Activated naive CD4-positive, alpha-beta T cell treated with anti-CD3 and anti-CD28 coated beads, Interleukin-2, amount 10 ng/mL, durations not matched to agents 7 days and 5 days (primary cell): ENCODE results near the gene CRABP2.

Experiments
- CTCF ChIA-PET: fragments of 350-600 bp; sonication (Branson Sonifier 250); formaldehyde crosslinking; loops from one replicate; lab custom pipeline; 2021; ENCODE audit warnings: antibody characterized with exemption; lab: Charles Lee
- DNase-seq: peaks from one replicate; pipeline ENCODE4 v3.0.0-alpha.2; 2020
- H3K27ac Mint-ChIP-seq: one replicate; pipeline ENCODE4 v1.8.0; 2021; ENCODE audit warnings: mild to moderate bottlenecking, moderate library complexity, mixed read lengths
- H3K27me3 Mint-ChIP-seq: one replicate; pipeline ENCODE4 v1.8.0; 2021; ENCODE audit warnings: mild to moderate bottlenecking, mixed read lengths
- H3K36me3 Mint-ChIP-seq: one replicate; pipeline ENCODE4 v1.8.0; 2021; ENCODE audit warnings: mixed read lengths
- H3K4me1 Mint-ChIP-seq: one replicate; pipeline ENCODE4 v1.8.0; 2021; ENCODE audit warnings: mixed read lengths
- H3K4me3 Mint-ChIP-seq: one replicate; pipeline ENCODE4 v1.8.0; 2021; ENCODE audit warnings: mild to moderate bottlenecking, moderate library complexity, mixed read lengths
- H3K9me3 Mint-ChIP-seq: one replicate; pipeline ENCODE4 v1.8.0; 2021; ENCODE audit warnings: mixed read lengths

The CRABP2 gene

GRCh38 chr1:156711011-156711817 is 5.8 kb upstream of the CRABP2 start:
- no peak for DNase-seq
- Mint-ChIP-seq H3K27ac (no peak overlapping the region), H3K4me1 (peaks cover 14% of the 10 kb centered on the region), H3K9me3 (no peaks in the 10 kb centered on the region), H3K36me3 (peaks cover 12% of the 10 kb centered on the region), H3K4me3 (no peak overlapping the region), H3K27me3 (peaks cover 23% of the 10 kb centered on the region)
- CTCF ChIA-PET = interaction anchor here (0.8 to 6.0 kb wide), 11 partner anchors 9 to 103 kb away, joined by 3 to 28 read pairs (median 4); partner anchors contain the start of genes ISG20L2 and METTL25B

GRCh38 chr1:156709757-156710489 is 4.5 kb upstream of the CRABP2 start:
- DNase-seq = no peak
- peaks cover 24% of the 10 kb centered on the region for H3K4me1 Mint-ChIP-seq
- H3K4me3 Mint-ChIP-seq = no peak overlapping the region
- no peak overlapping the region for H3K27ac Mint-ChIP-seq
- H3K27me3 Mint-ChIP-seq = peaks cover 36% of the 10 kb centered on the region
- CTCF ChIA-PET = interaction anchor here (0.9 to 3.3 kb wide), 4 partner anchors 17 to 101 kb away, joined by 3 to 25 read pairs (median 3); partner anchors contain the start of genes ISG20L2 and METTL25B
- no peaks in the 10 kb centered on the region for H3K9me3 Mint-ChIP-seq
- H3K36me3 Mint-ChIP-seq = peaks cover 2% of the 10 kb centered on the region

- H3K9me3 Mint-ChIP-seq = no peaks in the 10 kb centered on the region
- CTCF ChIA-PET = interaction anchor here (1.1 to 12.1 kb wide), 3 partner anchors 16 to 49 kb away, joined by 3 to 237 read pairs (median 6); no protein-coding TSS in a partner anchor
- H3K4me3 Mint-ChIP-seq = no peak overlapping the region
- peaks cover 24% of the 10 kb centered on the region for H3K4me1 Mint-ChIP-seq
- no peak overlapping the region for H3K27ac Mint-ChIP-seq
- DNase-seq = no peak
- H3K27me3 Mint-ChIP-seq = peaks cover 45% of the 10 kb centered on the region
- H3K36me3 Mint-ChIP-seq = no peaks in the 10 kb centered on the region
Observed at GRCh38 chr1:156709031-156709430, 3.6 kb upstream of the CRABP2 start.

- Mint-ChIP-seq H3K36me3 (no peaks in the 10 kb centered on the region), H3K4me1 (peaks cover 24% of the 10 kb centered on the region), H3K9me3 (no peaks in the 10 kb centered on the region), H3K27me3 (peaks cover 53% of the 10 kb centered on the region), H3K4me3 (no peak overlapping the region), H3K27ac (no peak overlapping the region)
- DNase-seq = no peak
- CTCF ChIA-PET = interaction anchor here (1.1 to 12.1 kb wide), 4 partner anchors 17 to 152 kb away, joined by 3 to 237 read pairs (median 8); partner anchors contain the start of genes INSRR and NTRK1
Observed at GRCh38 chr1:156708218-156708661, 2.9 kb upstream of the CRABP2 start.

- Mint-ChIP-seq H3K27ac (no peak overlapping the region), H3K4me3 (no peak overlapping the region), H3K9me3 (no peaks in the 10 kb centered on the region), H3K36me3 (no peaks in the 10 kb centered on the region), H3K4me1 (peaks cover 24% of the 10 kb centered on the region), H3K27me3 (peaks cover 59% of the 10 kb centered on the region)
- no peak for DNase-seq
- CTCF ChIA-PET = interaction anchor here (0.7 to 12.1 kb wide), 12 partner anchors 8 to 183 kb away, joined by 3 to 237 read pairs (median 8); partner anchors contain the start of genes INSRR and NTRK1
Observed at GRCh38 chr1:156707417-156708217, 2.2 kb upstream of the CRABP2 start.

GRCh38 chr1:156706657-156707416 is 1.5 kb upstream of the CRABP2 start:
- DNase-seq = no peak
- H3K27ac Mint-ChIP-seq = peak overlapping the region; percentile 65
- CTCF ChIA-PET = interaction anchor here (0.6 to 12.1 kb wide), 18 partner anchors 8 to 184 kb away, joined by 3 to 237 read pairs (median 6); partner anchors contain the start of genes INSRR, NES and NTRK1
- no peaks in the 10 kb centered on the region for H3K9me3 Mint-ChIP-seq
- peaks cover 24% of the 10 kb centered on the region for H3K4me1 Mint-ChIP-seq
- peaks cover 67% of the 10 kb centered on the region for H3K27me3 Mint-ChIP-seq
- H3K36me3 Mint-ChIP-seq = no peaks in the 10 kb centered on the region
- H3K4me3 Mint-ChIP-seq = peak overlapping the region; percentile 77

- CTCF ChIA-PET = interaction anchor here (0.6 to 12.1 kb wide), 24 partner anchors 9 to 183 kb away, joined by 3 to 237 read pairs (median 4); partner anchors contain the start of genes INSRR, NES and NTRK1
- H3K27me3 Mint-ChIP-seq = peaks cover 72% of the 10 kb centered on the region
- no peaks in the 10 kb centered on the region for H3K36me3 Mint-ChIP-seq
- H3K4me1 Mint-ChIP-seq = peaks cover 24% of the 10 kb centered on the region
- peak overlapping the region; percentile 77 for H3K4me3 Mint-ChIP-seq
- H3K27ac Mint-ChIP-seq = no peak overlapping the region
- DNase-seq = peak; percentile 78
- H3K9me3 Mint-ChIP-seq = no peaks in the 10 kb centered on the region
Observed at GRCh38 chr1:156705918-156706656, 704 bp upstream of the CRABP2 start.

GRCh38 chr1:156704930-156705320 is 458 bp downstream of the CRABP2 start:
- Mint-ChIP-seq H3K4me3 (peak overlapping the region; percentile 15), H3K4me1 (peaks cover 27% of the 10 kb centered on the region), H3K36me3 (no peaks in the 10 kb centered on the region), H3K27me3 (peaks cover 84% of the 10 kb centered on the region), H3K27ac (no peak overlapping the region), H3K9me3 (no peaks in the 10 kb centered on the region)
- CTCF ChIA-PET = interaction anchor here (1.0 to 12.1 kb wide), 9 partner anchors 10 to 205 kb away, joined by 3 to 237 read pairs (median 8); no protein-coding TSS in a partner anchor
- no peak for DNase-seq

- Mint-ChIP-seq H3K4me1 (peaks cover 27% of the 10 kb centered on the region), H3K36me3 (no peaks in the 10 kb centered on the region), H3K27me3 (peaks cover 90% of the 10 kb centered on the region), H3K27ac (no peak overlapping the region), H3K4me3 (no peak overlapping the region), H3K9me3 (no peaks in the 10 kb centered on the region)
- CTCF ChIA-PET = interaction anchor here (1.0 to 12.1 kb wide), 5 partner anchors 11 to 205 kb away, joined by 3 to 237 read pairs (median 7); no protein-coding TSS in a partner anchor
- no peak for DNase-seq
Observed at GRCh38 chr1:156704166-156704711, 1.1 kb downstream of the CRABP2 start.

- Mint-ChIP-seq H3K27ac (no peak overlapping the region), H3K4me1 (peaks cover 27% of the 10 kb centered on the region), H3K9me3 (no peaks in the 10 kb centered on the region), H3K4me3 (no peak overlapping the region), H3K36me3 (no peaks in the 10 kb centered on the region), H3K27me3 (peaks cover 94% of the 10 kb centered on the region)
- no peak for DNase-seq
- CTCF ChIA-PET = interaction anchor here (1.0 to 12.1 kb wide), 6 partner anchors 12 to 80 kb away, joined by 3 to 237 read pairs (median 5); no protein-coding TSS in a partner anchor
Observed at GRCh38 chr1:156703741-156704140, 1.6 kb downstream of the CRABP2 start.

- peaks cover 27% of the 10 kb centered on the region for H3K4me1 Mint-ChIP-seq
- no peaks in the 10 kb centered on the region for H3K9me3 Mint-ChIP-seq
Observed at GRCh38 chr1:156703336-156703735, 2.0 kb downstream of the CRABP2 start.

More at GRCh38 chr1:156703336-156703735, 2.0 kb downstream of the CRABP2 start:
- no peak for DNase-seq
- Mint-ChIP-seq H3K4me3 (no peak overlapping the region), H3K36me3 (no peaks in the 10 kb centered on the region), H3K27me3 (peaks cover 95% of the 10 kb centered on the region), H3K27ac (no peak overlapping the region)
- CTCF ChIA-PET = interaction anchor here (1.0 to 12.1 kb wide), 6 partner anchors 12 to 79 kb away, joined by 3 to 237 read pairs (median 5); no protein-coding TSS in a partner anchor
